Measurements from ENCODE around the gene TCP10L. TPM values are rescaled to one million over a fixed set of nuclear protein-coding genes. Genes with fewer than 3 reads are reported as not detected.
"Not testable (repeated sequence)": the region's sequence is repeated elsewhere in the genome, so short reads cannot be mapped to it uniquely, and the experiment has no call there.

TCP10L gene
- total RNA-seq, 1 donor from 2014 or later, result 1.5 TPM

DNA sequence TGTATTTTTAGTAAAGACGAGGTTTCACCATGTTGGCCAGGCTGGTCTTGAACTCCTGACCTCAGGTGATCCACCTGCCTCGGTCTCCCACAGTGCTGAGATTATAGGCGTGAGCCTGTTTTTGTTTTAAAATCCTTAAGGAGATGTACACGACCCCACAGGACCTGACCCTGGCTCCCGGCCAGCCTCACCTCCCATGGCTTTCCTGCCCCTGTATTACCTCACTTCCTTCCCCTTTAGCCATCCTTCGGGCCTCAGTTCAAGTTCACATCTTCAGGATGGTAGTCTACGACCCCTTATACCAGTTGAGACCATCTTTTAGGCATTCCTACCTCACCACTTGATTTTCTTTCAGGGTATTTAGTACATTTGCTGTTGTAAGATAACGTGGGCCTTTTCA lies 36.3 kb downstream of the TCP10L start:
- no peak for DNase-seq (ENCODE audit: low spot score in 2 of 2, unreplicated experiment in 2 of 2)
- Mint-ChIP-seq H3K27me3 (ENCODE audit: low read depth) (peaks cover 12% of the 10 kb centered on the region), H3K27ac (no peak overlapping the region), H3K36me3 (no peaks in the 10 kb centered on the region), H3K9me3 (no peaks in the 10 kb centered on the region), H3K4me1 (no peaks in the 10 kb centered on the region), H3K4me3 (no peak overlapping the region)
- TF ChIP-seq, protein P1, sequence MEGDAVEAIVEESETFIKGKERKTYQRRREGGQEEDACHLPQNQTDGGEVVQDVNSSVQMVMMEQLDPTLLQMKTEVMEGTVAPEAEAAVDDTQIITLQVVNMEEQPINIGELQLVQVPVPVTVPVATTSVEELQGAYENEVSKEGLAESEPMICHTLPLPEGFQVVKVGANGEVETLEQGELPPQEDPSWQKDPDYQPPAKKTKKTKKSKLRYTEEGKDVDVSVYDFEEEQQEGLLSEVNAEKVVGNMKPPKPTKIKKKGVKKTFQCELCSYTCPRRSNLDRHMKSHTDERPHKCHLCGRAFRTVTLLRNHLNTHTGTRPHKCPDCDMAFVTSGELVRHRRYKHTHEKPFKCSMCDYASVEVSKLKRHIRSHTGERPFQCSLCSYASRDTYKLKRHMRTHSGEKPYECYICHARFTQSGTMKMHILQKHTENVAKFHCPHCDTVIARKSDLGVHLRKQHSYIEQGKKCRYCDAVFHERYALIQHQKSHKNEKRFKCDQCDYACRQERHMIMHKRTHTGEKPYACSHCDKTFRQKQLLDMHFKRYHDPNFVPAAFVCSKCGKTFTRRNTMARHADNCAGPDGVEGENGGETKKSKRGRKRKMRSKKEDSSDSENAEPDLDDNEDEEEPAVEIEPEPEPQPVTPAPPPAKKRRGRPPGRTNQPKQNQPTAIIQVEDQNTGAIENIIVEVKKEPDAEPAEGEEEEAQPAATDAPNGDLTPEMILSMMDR (IDR thresholded peaks at IDR 0.05; ENCODE audit: unreplicated experiment), result no peak

DNA sequence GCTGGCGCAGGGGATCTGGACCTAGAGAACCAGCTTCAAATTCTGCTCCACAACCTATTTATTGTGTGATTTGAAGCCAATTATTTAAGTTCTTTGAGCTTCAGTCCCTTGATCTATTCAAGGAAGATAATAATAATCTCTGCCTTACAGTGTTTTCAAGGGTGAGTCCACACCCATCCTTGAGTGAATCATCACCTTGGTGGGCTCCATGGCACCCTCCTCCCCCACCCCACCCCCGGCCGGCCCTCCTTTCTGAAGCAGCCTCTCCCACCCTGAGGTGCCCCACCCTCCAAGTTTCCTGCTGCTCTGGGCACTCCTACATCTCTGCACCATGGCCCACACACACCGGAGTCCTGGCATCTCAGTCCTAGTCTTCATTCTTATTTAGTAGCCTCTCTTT lies 38.3 kb downstream of the TCP10L start:
- Mint-ChIP-seq H3K27me3 (ENCODE audit: low read depth) (peaks cover 12% of the 10 kb centered on the region), H3K9me3 (no peaks in the 10 kb centered on the region), H3K36me3 (no peaks in the 10 kb centered on the region), H3K4me3 (no peak overlapping the region), H3K27ac (no peak overlapping the region), H3K4me1 (no peaks in the 10 kb centered on the region)
- DNase-seq (ENCODE audit: low spot score in 2 of 2, unreplicated experiment in 2 of 2), result no peak
- TF ChIP-seq, protein P1 (IDR thresholded peaks at IDR 0.05; ENCODE audit: unreplicated experiment), result no peak

DNA sequence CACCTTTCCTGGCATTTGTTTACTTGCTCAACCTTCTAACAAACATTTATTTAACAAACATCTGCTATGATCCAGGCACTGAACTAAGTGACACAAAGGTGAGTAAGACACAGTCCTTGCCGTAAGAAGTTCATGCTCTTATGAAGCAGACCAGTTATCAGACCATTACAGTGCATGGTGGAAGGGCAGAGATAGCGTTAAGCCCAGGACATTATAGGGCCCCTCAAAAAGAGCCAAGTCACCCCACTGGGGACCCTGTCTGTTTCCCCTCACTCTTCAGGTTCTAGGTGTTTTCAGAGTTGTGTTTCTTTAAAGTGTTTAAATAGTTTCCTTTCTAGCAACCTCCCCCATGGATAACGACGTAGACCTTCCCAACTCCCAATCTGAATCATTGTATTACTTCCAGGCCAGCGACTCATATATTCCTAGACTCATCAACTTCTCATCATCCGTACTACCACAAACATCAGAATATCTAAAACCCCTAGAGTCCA lies 39.3 kb downstream of the TCP10L start:
- Mint-ChIP-seq H3K27me3 (ENCODE audit: low read depth) (peaks cover 8% of the 10 kb centered on the region), H3K4me1 (no peaks in the 10 kb centered on the region), H3K27ac (no peak overlapping the region), H3K36me3 (no peaks in the 10 kb centered on the region), H3K9me3 (no peaks in the 10 kb centered on the region), H3K4me3 (no peak overlapping the region)
- no peak for DNase-seq (ENCODE audit: low spot score in 2 of 2, unreplicated experiment in 2 of 2)
- TF ChIP-seq, protein P1 (IDR thresholded peaks at IDR 0.05; ENCODE audit: unreplicated experiment), result no peak

DNA sequence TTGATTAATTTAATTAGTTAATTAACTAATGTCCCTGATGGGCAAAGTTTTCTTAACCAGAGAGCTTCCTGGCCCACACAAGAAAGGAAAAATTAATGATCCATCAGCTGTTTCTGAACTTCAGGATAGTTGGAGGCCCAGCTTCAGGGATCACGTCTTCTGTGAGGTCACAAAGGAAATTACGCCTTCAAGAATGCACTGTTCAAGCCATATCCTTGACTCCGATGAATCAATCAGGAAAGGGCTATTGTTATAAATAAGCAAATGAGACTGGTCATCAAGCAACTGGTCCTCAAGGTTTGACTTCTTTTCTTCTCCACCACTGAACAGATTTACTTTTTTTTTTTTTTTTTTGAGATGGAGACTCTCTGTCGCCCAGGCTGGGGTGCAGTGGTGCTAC lies 40.6 kb downstream of the TCP10L start:
- no peak for DNase-seq (ENCODE audit: low spot score in 2 of 2, unreplicated experiment in 2 of 2)
- no peak overlapping the region for H3K4me3 Mint-ChIP-seq

DNA sequence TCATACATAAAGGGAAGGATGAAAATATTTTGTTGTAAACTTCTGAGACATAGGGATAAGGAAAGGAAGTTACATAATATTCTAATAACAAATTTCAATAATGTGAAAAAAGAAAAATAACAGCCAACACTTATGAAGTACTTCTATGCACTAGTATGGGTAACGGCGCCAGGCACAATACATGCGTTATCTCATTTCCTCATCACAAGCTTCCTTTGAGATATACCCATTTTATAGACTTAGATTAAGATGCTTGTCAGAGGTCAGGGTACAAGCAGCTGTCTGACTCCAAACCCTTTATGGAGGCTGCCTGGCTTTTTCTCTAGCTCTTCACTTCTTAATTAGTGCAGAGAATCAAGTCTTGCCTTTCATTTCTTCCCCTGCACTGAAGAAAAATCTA lies 41.3 kb downstream of the TCP10L start:
- TF ChIP-seq, protein P1 (IDR thresholded peaks at IDR 0.05; ENCODE audit: unreplicated experiment), result no peak
- Mint-ChIP-seq H3K4me3 (no peak overlapping the region), H3K27ac (no peak overlapping the region), H3K4me1 (no peaks in the 10 kb centered on the region), H3K27me3 (ENCODE audit: low read depth) (peaks cover 7% of the 10 kb centered on the region), H3K36me3 (no peaks in the 10 kb centered on the region), H3K9me3 (peaks cover 3% of the 10 kb centered on the region)
- no peak for DNase-seq (ENCODE audit: low spot score in 2 of 2, unreplicated experiment in 2 of 2)

More for the DNA sequence above, 40.6 kb downstream of the TCP10L start:
- H3K4me1 Mint-ChIP-seq, result no peaks in the 10 kb centered on the region
- TF ChIP-seq, protein P1 (IDR thresholded peaks at IDR 0.05; ENCODE audit: unreplicated experiment), result no peak
- H3K9me3 Mint-ChIP-seq, result peaks cover 3% of the 10 kb centered on the region
- no peaks in the 10 kb centered on the region for H3K36me3 Mint-ChIP-seq
- H3K27me3 Mint-ChIP-seq (ENCODE audit: low read depth), result peaks cover 6% of the 10 kb centered on the region
- no peak overlapping the region for H3K27ac Mint-ChIP-seq

DNA sequence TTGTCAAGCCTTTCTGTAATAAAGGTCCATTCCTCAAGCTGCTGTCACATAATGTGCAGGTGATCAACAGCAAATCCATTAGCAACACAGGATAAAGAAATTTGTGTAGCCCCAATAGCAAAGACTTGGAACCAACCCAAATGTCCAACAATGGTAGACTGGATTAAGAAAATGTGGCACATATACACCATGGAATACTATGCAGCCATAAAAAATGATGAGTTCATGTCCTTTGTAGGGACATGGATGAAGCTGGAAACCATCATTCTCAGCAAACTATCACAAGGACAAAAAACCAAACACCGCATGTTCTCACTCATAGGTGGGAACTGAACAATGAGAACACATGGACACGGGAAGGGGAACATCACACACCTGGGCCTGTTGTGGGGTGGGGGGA lies 42.3 kb downstream of the TCP10L start:
- H3K27me3 Mint-ChIP-seq (ENCODE audit: low read depth), result peaks cover 11% of the 10 kb centered on the region
- not testable (repeated sequence) for H3K36me3 Mint-ChIP-seq; H3K4me3 Mint-ChIP-seq; H3K27ac Mint-ChIP-seq; DNase-seq (ENCODE audit: low spot score in 2 of 2, unreplicated experiment in 2 of 2); H3K9me3 Mint-ChIP-seq; H3K4me1 Mint-ChIP-seq
